CD14-positive monocyte (primary cell): ENCODE measurements around the gene HERC4. TPM values are rescaled to one million over a fixed set of nuclear protein-coding genes. Genes with fewer than 3 reads are reported as not detected.

ENCODE experiments used
- DNase-seq, 3 donors: peaks; one replicate each; pipeline ENCODE4 v3.0.0-alpha.2; 2011 to 2022
- H2AFZ ChIP-seq: 2 replicates; pipeline ENCODE4 v1.6.0; 2012; ENCODE audit warnings: mild to moderate bottlenecking, low read depth, low read length, inconsistent platforms; ENCODE audit not compliant: insufficient read depth, poor library complexity, severe bottlenecking
- H3K27ac ChIP-seq, 2 donors: 1 replicate in 1 of 2; 2 replicates in 1 of 2; pipeline ENCODE4 v1.5.1; 2012 to 2013; ENCODE audit warnings: low read length in 2 of 2, control low read depth in 1 of 2, inconsistent platforms in 1 of 2, low read depth in 1 of 2, mild to moderate bottlenecking in 1 of 2
- H3K27me3 ChIP-seq, 2 donors: one replicate each; pipeline versions ENCODE4 v1.6.0 to v1.6.1; 2011 to 2013; ENCODE audit warnings: low read length in 2 of 2; ENCODE audit not compliant: control insufficient read depth in 2 of 2, insufficient read depth in 2 of 2
- H3K36me3 ChIP-seq, 2 donors: replicated peaks in 1 of 2; 1 replicate in 1 of 2; 2 replicates in 1 of 2; pipeline versions ENCODE4 v1.5.1 to v1.6.1; 2012 to 2013; ENCODE audit warnings: low read length in 2 of 2, control low read depth in 1 of 2, inconsistent platforms in 1 of 2, mild to moderate bottlenecking in 1 of 2; ENCODE audit not compliant: insufficient read depth in 2 of 2, control insufficient read depth in 1 of 2
- H3K4me1 ChIP-seq, 2 donors: 1 replicate in 1 of 2; 2 replicates in 1 of 2; pipeline versions ENCODE4 v1.5.1 to v1.6.1; 2012 to 2013; ENCODE audit warnings: low read length in 2 of 2, control low read depth in 1 of 2, inconsistent platforms in 1 of 2, mild to moderate bottlenecking in 1 of 2, moderate library complexity in 1 of 2; ENCODE audit not compliant: insufficient read depth in 2 of 2, control insufficient read depth in 1 of 2
- H3K4me2 ChIP-seq: replicated peaks from 2 replicates; pipeline ENCODE3; 2012; ENCODE audit warnings: low read length, moderate library complexity, mild to moderate bottlenecking; ENCODE audit not compliant: poor library complexity, severe bottlenecking; ENCODE audit errors: extremely low read depth
- H3K4me3 ChIP-seq, 3 experiments: fragments of 200-600 bp in 1 of 3; sonication (generic) in 1 of 3; replicated peaks in 1 of 3; 1 replicate in 2 of 3; 2 replicates in 1 of 3; pipeline ENCODE4 v1.5.1; 2011 to 2013; ENCODE audit warnings: low read length in 3 of 3, mild to moderate bottlenecking in 3 of 3, control low read depth in 2 of 3, low read depth in 2 of 3, inconsistent platforms in 1 of 3, moderate library complexity in 1 of 3
- H3K79me2 ChIP-seq: 2 replicates; pipeline ENCODE4 v1.6.0; 2012; ENCODE audit warnings: mild to moderate bottlenecking, control low read depth, inconsistent platforms, low read length, moderate library complexity; ENCODE audit not compliant: insufficient read depth
- H3K9ac ChIP-seq: 2 replicates; pipeline ENCODE4 v1.6.0; 2017; ENCODE audit warnings: low read length, mild to moderate bottlenecking; ENCODE audit not compliant: insufficient read depth, poor library complexity, severe bottlenecking
- H3K9me3 ChIP-seq, 2 donors: replicated peaks in 1 of 2; 1 replicate in 1 of 2; 2 replicates in 1 of 2; pipeline versions ENCODE4 v1.5.1 to v1.6.1; 2012 to 2013; ENCODE audit warnings: low read length in 2 of 2, control low read depth in 1 of 2; ENCODE audit not compliant: control insufficient read depth in 1 of 2, insufficient read depth in 1 of 2
- H4K20me1 ChIP-seq: 2 replicates; pipeline ENCODE4 v1.6.0; 2012; ENCODE audit warnings: mild to moderate bottlenecking, low read length, control low read depth, moderate library complexity; ENCODE audit not compliant: insufficient read depth
- H3K27ac Mint-ChIP-seq, 7 donors: one replicate each; pipeline ENCODE4 v1.8.0; 2020; ENCODE audit warnings: mild to moderate bottlenecking in 7 of 7, mixed read lengths in 7 of 7, moderate library complexity in 6 of 7, inconsistent platforms in 2 of 7
- H3K27me3 Mint-ChIP-seq, 3 donors: one replicate each; pipeline ENCODE4 v1.8.0; 2021 to 2022; ENCODE audit warnings: low read depth in 3 of 3, mild to moderate bottlenecking in 3 of 3, mixed read lengths in 3 of 3, moderate library complexity in 3 of 3, inconsistent platforms in 1 of 3
- H3K36me3 Mint-ChIP-seq, 2 donors: one replicate each; pipeline ENCODE4 v1.8.0; 2020; ENCODE audit warnings: mixed read lengths in 2 of 2, inconsistent platforms in 1 of 2, mild to moderate bottlenecking in 1 of 2
- H3K4me1 Mint-ChIP-seq: one replicate; pipeline ENCODE4 v1.8.0; 2020; ENCODE audit warnings: mild to moderate bottlenecking, mixed read lengths
- H3K4me3 Mint-ChIP-seq, 2 donors: one replicate each; pipeline ENCODE4 v1.8.0; 2020; ENCODE audit warnings: mild to moderate bottlenecking in 2 of 2, mixed read lengths in 2 of 2, moderate library complexity in 1 of 2
- H3K9me3 Mint-ChIP-seq, 7 donors: one replicate each; pipeline ENCODE4 v1.8.0; 2020 to 2022; ENCODE audit warnings: mixed read lengths in 7 of 7, mild to moderate bottlenecking in 6 of 7, moderate library complexity in 6 of 7, inconsistent platforms in 2 of 7
- WGBS: methylation state at CpG from one replicate; pipeline ENCODE4 v1.1.5; 2013; ENCODE audit warnings: missing lambda C conversion rate; ENCODE audit not compliant: insufficient coverage; 5-methylcytosine and 5-hydroxymethylcytosine counted together
- intact Hi-C, 2 donors: fragments of 100-400 bp; cut with micrococcal nuclease; formaldehyde crosslinking; loops; one replicate each; pipeline versions ENCODE4 v1.15.0 to v1.15.1; 2023
- polyA plus RNA-seq, 3 donors: library from polyadenylated mRNA; depleted of rRNA in 1 of 3; unstranded in 2 of 3; stranded (reverse) in 1 of 3; fragments of 300-500 nt in 2 of 3; fragments of >200 nt in 1 of 3; fragmentation: Illumina TruSeq in 2 of 3; gene quantifications; 1 replicate in 2 of 3; 2 replicates in 1 of 3; pipeline ENCODE4 v1.2.3, GENCODE V29; 2012 to 2021
- TF ChIP-seq, protein P1 (sequence below): fragments of 200-600 bp; IDR thresholded peaks from one replicate; pipeline ENCODE4 v1.8.0; 2022; ENCODE audit warnings: antibody characterized with exemption, mild to moderate bottlenecking

The HERC4 gene
- polyA plus RNA-seq, 3 donors, result 10.7 to 17.5 (median 14.3) TPM

DNA sequence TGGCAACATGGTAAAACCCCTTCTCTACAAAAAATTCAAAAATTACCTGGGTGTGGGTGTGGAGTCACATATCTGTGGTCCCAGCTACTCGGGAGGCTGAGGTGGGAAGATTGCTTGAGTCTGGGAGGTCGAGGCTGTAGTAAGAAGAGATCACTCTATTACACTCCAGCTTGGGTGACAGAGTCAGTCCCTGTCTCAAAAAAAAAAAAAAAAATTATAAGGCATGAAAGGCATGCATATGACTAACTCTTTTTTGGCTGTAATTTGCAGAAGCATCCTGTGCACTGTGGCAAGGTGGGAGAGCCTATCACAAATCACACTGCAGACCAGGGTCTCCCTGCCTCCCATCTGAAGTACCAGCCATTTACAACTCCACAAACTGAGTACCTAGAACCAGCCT is 20.1 kb upstream of the HERC4 start:
- TF ChIP-seq, protein P1, sequence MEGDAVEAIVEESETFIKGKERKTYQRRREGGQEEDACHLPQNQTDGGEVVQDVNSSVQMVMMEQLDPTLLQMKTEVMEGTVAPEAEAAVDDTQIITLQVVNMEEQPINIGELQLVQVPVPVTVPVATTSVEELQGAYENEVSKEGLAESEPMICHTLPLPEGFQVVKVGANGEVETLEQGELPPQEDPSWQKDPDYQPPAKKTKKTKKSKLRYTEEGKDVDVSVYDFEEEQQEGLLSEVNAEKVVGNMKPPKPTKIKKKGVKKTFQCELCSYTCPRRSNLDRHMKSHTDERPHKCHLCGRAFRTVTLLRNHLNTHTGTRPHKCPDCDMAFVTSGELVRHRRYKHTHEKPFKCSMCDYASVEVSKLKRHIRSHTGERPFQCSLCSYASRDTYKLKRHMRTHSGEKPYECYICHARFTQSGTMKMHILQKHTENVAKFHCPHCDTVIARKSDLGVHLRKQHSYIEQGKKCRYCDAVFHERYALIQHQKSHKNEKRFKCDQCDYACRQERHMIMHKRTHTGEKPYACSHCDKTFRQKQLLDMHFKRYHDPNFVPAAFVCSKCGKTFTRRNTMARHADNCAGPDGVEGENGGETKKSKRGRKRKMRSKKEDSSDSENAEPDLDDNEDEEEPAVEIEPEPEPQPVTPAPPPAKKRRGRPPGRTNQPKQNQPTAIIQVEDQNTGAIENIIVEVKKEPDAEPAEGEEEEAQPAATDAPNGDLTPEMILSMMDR, result no peak
- H4K20me1 ChIP-seq, result no peaks in the 10 kb centered on the region
- H3K4me3 ChIP-seq, result no peak overlapping the region
- H3K27ac ChIP-seq, result no peak overlapping the region
- H3K79me2 ChIP-seq, result no peaks in the 10 kb centered on the region
- Mint-ChIP-seq H3K4me1 (no peaks in the 10 kb centered on the region), H3K4me3 (no peak overlapping the region), H3K27me3 (peaks cover 0 to 4% (median 0%) of the 10 kb centered on the region in 3 donors), H3K9me3 (peaks cover 0 to 2% (median 0%) of the 10 kb centered on the region in 7 donors), H3K27ac (no peak overlapping the region), H3K36me3 (no peaks in the 10 kb centered on the region)
- no peak for DNase-seq
- no CpG with 5 or more reads among the region's 2 CpGs for WGBS
- no peaks in the 10 kb centered on the region for H3K27me3 ChIP-seq
- no peaks in the 10 kb centered on the region for H3K9me3 ChIP-seq
- H2AFZ ChIP-seq, result no peak overlapping the region
- H3K36me3 ChIP-seq, result no peaks in the 10 kb centered on the region
- no peak overlapping the region for H3K9ac ChIP-seq
- no peaks in the 10 kb centered on the region for H3K4me1 ChIP-seq
- intact Hi-C loops, result no loop called here
- no peak overlapping the region for H3K4me2 ChIP-seq

DNA sequence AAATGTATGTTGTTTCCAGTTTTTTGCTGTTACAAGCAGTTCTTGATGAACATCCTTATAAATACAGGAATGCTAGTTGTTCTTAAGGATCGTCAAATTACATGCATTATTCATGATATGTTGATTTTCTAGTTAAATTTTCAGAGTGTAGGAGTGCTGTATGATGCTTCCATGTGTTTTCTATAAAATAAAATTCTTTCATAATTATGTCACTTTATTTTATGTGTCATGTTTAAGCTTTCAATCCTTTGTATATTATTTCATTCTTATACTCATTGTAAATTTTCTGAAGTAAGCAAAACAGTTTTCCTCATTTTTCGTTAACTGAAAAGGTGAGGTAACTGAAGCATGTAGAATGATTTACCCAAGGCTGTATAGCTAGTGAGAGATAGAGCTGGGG is 17.4 kb upstream of the HERC4 start:
- no CpG with 5 or more reads among the region's 2 CpGs for WGBS

More for the DNA sequence above, 17.4 kb upstream of the HERC4 start:
- H3K27ac Mint-ChIP-seq, result no peak overlapping the region
- H3K4me2 ChIP-seq, result no peak overlapping the region
- no peak overlapping the region for H3K4me3 ChIP-seq
- H3K79me2 ChIP-seq, result no peaks in the 10 kb centered on the region
- H3K9me3 ChIP-seq, result no peaks in the 10 kb centered on the region
- H3K4me3 Mint-ChIP-seq, result no peak overlapping the region
- H3K27me3 ChIP-seq, result no peaks in the 10 kb centered on the region
- H4K20me1 ChIP-seq, result no peaks in the 10 kb centered on the region
- peaks cover 8% of the 10 kb centered on the region for H3K4me1 Mint-ChIP-seq
- peaks cover 0 to 5% (median 0%) of the 10 kb centered on the region in 7 donors for H3K9me3 Mint-ChIP-seq
- H3K36me3 ChIP-seq, result no peaks in the 10 kb centered on the region
- H3K9ac ChIP-seq, result no peak overlapping the region
- peaks cover 0 to 2% (median under 1%) of the 10 kb centered on the region in 3 donors for H3K27me3 Mint-ChIP-seq
- intact Hi-C loops, result no loop called here
- no peak overlapping the region for H3K27ac ChIP-seq
- H3K4me1 ChIP-seq, result no peaks in the 10 kb centered on the region
- H3K36me3 Mint-ChIP-seq, result no peaks in the 10 kb centered on the region
- no peak overlapping the region for H2AFZ ChIP-seq
- TF ChIP-seq, protein P1, result no peak
- DNase-seq, result no peak
